Activated CD4-positive, alpha-beta T cell treated with anti-CD3 and anti-CD28 coated beads for 1 hour (primary cell): Measurements from ENCODE around the gene RGS7.
"Not testable (repeated sequence)": the region's sequence is repeated elsewhere in the genome, so short reads cannot be mapped to it uniquely, and the experiment has no call there.

ENCODE experiments used
- DNase-seq: peaks from one replicate; pipeline ENCODE4 v3.0.0-alpha.2; 2020

RGS7 gene

GRCh38 chr1:240820816-240821215, 536.2 kb downstream of the RGS7 start:
- DNase-seq, result no peak

- no peak for DNase-seq
Measured at GRCh38 chr1:240816472-240816871, 540.5 kb downstream of the RGS7 start.

- no peak for DNase-seq
Measured at GRCh38 chr1:240813720-240814119, 543.3 kb downstream of the RGS7 start.

- DNase-seq, result no peak
Measured at GRCh38 chr1:240811256-240811655, 545.7 kb downstream of the RGS7 start.

GRCh38 chr1:240808381-240808780, 548.6 kb downstream of the RGS7 start:
- no peak for DNase-seq

GRCh38 chr1:240806200-240806745, 550.7 kb downstream of the RGS7 start:
- DNase-seq, result no peak

GRCh38 chr1:240804475-240804874, 552.5 kb downstream of the RGS7 start:
- DNase-seq, result no peak

GRCh38 chr1:240803151-240803550, 553.9 kb downstream of the RGS7 start:
- DNase-seq, result no peak

GRCh38 chr1:240802271-240802670, 554.7 kb downstream of the RGS7 start:
- DNase-seq, result no peak

GRCh38 chr1:240801442-240801841, 555.6 kb downstream of the RGS7 start:
- DNase-seq, result no peak

GRCh38 chr1:240800291-240800690, 556.7 kb downstream of the RGS7 start:
- DNase-seq, result no peak

GRCh38 chr1:240797050-240797449, 560.0 kb downstream of the RGS7 start:
- DNase-seq, result no peak

GRCh38 chr1:240794046-240794843, 562.8 kb downstream of the RGS7 start:
- DNase-seq, result no peak

- DNase-seq, result no peak
Measured at GRCh38 chr1:240792915-240793529, 564.0 kb downstream of the RGS7 start.

GRCh38 chr1:240790856-240791255, 566.1 kb downstream of the RGS7 start:
- DNase-seq, result no peak

GRCh38 chr1:240786880-240787279, 570.1 kb downstream of the RGS7 start:
- no peak for DNase-seq

- DNase-seq, result no peak
Measured at GRCh38 chr1:240784776-240785175, 572.2 kb downstream of the RGS7 start.

- not testable (repeated sequence) for DNase-seq
Measured at GRCh38 chr1:240783728-240784137, 573.3 kb downstream of the RGS7 start.

- no peak for DNase-seq
Measured at GRCh38 chr1:240776237-240776636, 580.8 kb downstream of the RGS7 start.

- DNase-seq, result no peak
Measured at GRCh38 chr1:240772131-240772530, 584.9 kb downstream of the RGS7 start.

GRCh38 chr1:240771450-240771849, 585.6 kb downstream of the RGS7 start:
- DNase-seq, result no peak

- no peak for DNase-seq
Measured at GRCh38 chr1:240768979-240769378, 588.0 kb downstream of the RGS7 start.

GRCh38 chr1:240766831-240767230, 590.2 kb downstream of the RGS7 start:
- DNase-seq, result no peak

- no peak for DNase-seq
Measured at GRCh38 chr1:240765732-240766363, 591.2 kb downstream of the RGS7 start.
